Measurements from ENCODE around the gene SPG7.

SPG7 gene

DNA sequence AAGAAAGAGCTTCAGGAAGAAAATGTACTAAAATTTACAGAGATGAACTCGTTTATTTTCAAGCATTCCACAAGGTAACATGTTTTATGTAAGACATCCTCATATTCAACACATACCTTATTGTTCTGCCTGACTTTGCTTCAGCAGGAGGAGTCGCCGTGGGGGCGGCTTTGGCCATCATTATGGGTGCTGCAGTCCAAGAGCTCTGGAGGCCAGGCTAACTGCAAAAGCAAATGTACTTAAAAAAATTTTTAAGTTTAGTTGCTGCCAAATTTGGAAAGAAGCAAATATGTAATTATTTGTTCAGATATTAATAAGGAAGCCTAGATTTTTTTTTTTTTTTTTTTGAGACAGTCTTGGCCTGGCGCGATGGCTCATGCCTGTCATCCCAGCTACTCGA is 4.1 kb upstream of the SPG7 start:
- Histone ChIP-seq H3K36me3 (ENCODE audit: insufficient read depth, low read length) (no peaks in the 10 kb centered on the region; the same call in 1 of the 2 replicates), H3K4me2 (ENCODE audit: insufficient read depth, low read length) (no peak overlapping the region), H3K9me3 (ENCODE audit: insufficient read depth, low read length, severe bottlenecking) (no peaks in the 10 kb centered on the region), H3K4me1 (ENCODE audit: insufficient read depth, low read length) (peaks cover 28% of the 10 kb centered on the region), H3K27ac (ENCODE audit: low read length) (no peak overlapping the region), H3K4me3 (ENCODE audit: low read depth in 1 of 2, low read length in 2 of 2) (no peak overlapping the region), H3K79me2 (ENCODE audit: insufficient read depth, low read length) (peaks cover 30% of the 10 kb centered on the region), H3K9ac (ENCODE audit: low read depth, low read length) (no peak overlapping the region), H4K20me1 (ENCODE audit: insufficient read depth, low read length) (peaks cover 9% of the 10 kb centered on the region), H2AFZ (ENCODE audit: low read depth, low read length) (no peak overlapping the region), H3K27me3 (ENCODE audit: insufficient read depth, low read length, poor library complexity) (no peaks in the 10 kb centered on the region)
- DNase-seq, result no peak
- ATAC-seq (ENCODE audit: insufficient read depth, low read depth), result no peak
- no peak for TF ChIP-seq EZH2 (IDR thresholded peaks at IDR 0.05; ENCODE audit: borderline replicate concordance, low read depth, low read length, severe bottlenecking)
- TF ChIP-seq, protein P1, sequence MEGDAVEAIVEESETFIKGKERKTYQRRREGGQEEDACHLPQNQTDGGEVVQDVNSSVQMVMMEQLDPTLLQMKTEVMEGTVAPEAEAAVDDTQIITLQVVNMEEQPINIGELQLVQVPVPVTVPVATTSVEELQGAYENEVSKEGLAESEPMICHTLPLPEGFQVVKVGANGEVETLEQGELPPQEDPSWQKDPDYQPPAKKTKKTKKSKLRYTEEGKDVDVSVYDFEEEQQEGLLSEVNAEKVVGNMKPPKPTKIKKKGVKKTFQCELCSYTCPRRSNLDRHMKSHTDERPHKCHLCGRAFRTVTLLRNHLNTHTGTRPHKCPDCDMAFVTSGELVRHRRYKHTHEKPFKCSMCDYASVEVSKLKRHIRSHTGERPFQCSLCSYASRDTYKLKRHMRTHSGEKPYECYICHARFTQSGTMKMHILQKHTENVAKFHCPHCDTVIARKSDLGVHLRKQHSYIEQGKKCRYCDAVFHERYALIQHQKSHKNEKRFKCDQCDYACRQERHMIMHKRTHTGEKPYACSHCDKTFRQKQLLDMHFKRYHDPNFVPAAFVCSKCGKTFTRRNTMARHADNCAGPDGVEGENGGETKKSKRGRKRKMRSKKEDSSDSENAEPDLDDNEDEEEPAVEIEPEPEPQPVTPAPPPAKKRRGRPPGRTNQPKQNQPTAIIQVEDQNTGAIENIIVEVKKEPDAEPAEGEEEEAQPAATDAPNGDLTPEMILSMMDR (IDR thresholded peaks at IDR 0.05; ENCODE audit: borderline replicate concordance, extremely low read depth, low read length, poor library complexity, severe bottlenecking), result no peak

DNA sequence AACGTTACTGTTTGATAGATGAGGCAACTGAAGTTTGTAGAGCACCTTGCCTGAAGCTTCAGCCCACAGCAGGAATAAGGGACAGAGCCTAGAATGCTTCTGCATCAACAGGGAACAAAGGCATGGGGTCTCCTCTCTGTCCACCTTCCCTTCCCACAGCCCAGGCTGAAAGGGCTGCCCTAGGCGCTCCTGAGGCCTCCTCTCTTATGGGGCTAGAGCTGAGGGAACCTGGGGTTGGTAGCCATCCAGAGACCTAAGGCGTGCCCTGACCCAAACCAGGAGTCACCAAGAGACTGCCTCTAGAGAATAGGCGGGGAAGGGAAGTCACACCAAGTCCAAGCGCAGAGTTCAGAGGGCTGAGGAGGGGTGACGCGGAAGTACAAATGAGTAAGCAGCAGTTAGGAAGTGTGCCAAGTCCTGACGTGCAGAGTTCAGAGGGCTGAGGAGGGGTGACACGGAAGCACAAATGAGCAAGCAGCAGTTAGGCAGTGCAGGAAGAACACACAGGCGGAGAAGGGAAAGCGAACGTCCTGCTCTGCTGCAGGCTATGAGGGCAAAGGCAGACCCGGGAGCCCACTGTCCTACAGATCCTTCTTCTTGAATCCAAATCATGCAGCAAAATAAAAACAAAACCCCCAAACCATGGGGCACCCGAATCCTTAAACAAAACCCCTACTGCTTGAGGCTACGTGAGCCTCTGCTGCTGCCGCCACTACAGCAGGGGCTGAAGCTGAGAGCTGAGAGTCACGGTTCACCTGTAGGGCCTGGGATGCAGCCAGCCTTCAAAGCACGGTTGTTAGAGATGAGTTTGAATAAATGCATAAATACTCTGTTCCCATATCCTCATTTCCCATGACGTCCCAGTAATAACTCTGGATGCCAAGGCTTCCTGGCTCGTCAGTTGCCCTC is 2.7 kb upstream of the SPG7 start:
- DNase-seq, result peak; percentile 91
- peak; percentile 67 for ATAC-seq (ENCODE audit: insufficient read depth, low read depth)
- peak overlapping the region; percentile 69 for H2AFZ ChIP-seq (ENCODE audit: low read depth, low read length)
- TF ChIP-seq, protein P1 (IDR thresholded peaks at IDR 0.05; ENCODE audit: borderline replicate concordance, extremely low read depth, low read length, poor library complexity, severe bottlenecking), result no peak
- no peak for TF ChIP-seq EZH2 (IDR thresholded peaks at IDR 0.05; ENCODE audit: borderline replicate concordance, low read depth, low read length, severe bottlenecking)
- peak overlapping the region in 1 of 2 experiments; percentile 51; a peak in 2 of 4 replicates for H3K4me3 ChIP-seq (ENCODE audit: low read depth in 1 of 2, low read length in 2 of 2)
- no peaks in the 10 kb centered on the region for H3K9me3 ChIP-seq (ENCODE audit: insufficient read depth, low read length, severe bottlenecking)
- H3K79me2 ChIP-seq (ENCODE audit: insufficient read depth, low read length), result peaks cover 43% of the 10 kb centered on the region
- H3K27ac ChIP-seq (ENCODE audit: low read length), result peak overlapping the region; percentile 85
- peak overlapping the region; percentile 66 for H3K4me2 ChIP-seq (ENCODE audit: insufficient read depth, low read length)
- peaks cover 2% of the 10 kb centered on the region for H3K36me3 ChIP-seq (ENCODE audit: insufficient read depth, low read length)
- peaks cover 39% of the 10 kb centered on the region for H3K4me1 ChIP-seq (ENCODE audit: insufficient read depth, low read length)
- peak overlapping the region; percentile 55 for H3K9ac ChIP-seq (ENCODE audit: low read depth, low read length)
- peaks cover 16% of the 10 kb centered on the region for H4K20me1 ChIP-seq (ENCODE audit: insufficient read depth, low read length)
- no peaks in the 10 kb centered on the region for H3K27me3 ChIP-seq (ENCODE audit: insufficient read depth, low read length, poor library complexity)

DNA sequence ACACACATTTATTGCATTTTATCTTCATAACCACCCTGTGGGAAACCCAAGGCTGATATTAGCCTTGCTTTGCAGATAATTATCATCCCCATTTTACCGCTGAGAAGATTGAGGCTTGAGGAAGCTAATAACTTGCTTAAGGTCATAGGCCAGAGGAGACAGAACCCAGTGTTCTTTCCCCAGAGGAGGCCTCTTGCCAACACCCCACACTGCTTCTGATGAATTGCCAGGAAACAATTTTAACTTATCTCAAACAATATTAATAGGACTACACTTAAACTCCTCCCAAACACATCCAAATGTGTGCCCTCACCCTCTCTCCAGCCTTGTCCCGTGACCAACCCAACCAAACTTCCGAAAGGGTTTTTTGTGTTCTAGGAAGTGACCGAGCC is 2.1 kb upstream of the SPG7 start:
- Histone ChIP-seq H3K4me3 (ENCODE audit: low read depth in 1 of 2, low read length in 2 of 2) (peak overlapping the region in 1 of 2 experiments; percentile 51; a peak in 2 of 4 replicates), H3K9me3 (ENCODE audit: insufficient read depth, low read length, severe bottlenecking) (no peaks in the 10 kb centered on the region), H4K20me1 (ENCODE audit: insufficient read depth, low read length) (peaks cover 19% of the 10 kb centered on the region), H3K4me1 (ENCODE audit: insufficient read depth, low read length) (peaks cover 39% of the 10 kb centered on the region), H3K36me3 (ENCODE audit: insufficient read depth, low read length) (peaks cover 9% of the 10 kb centered on the region), H3K27me3 (ENCODE audit: insufficient read depth, low read length, poor library complexity) (no peaks in the 10 kb centered on the region), H3K79me2 (ENCODE audit: insufficient read depth, low read length) (peaks cover 49% of the 10 kb centered on the region), H2AFZ (ENCODE audit: low read depth, low read length) (peak overlapping the region; percentile 69; the same call in 1 of the 2 replicates), H3K9ac (ENCODE audit: low read depth, low read length) (peak overlapping the region; percentile 55), H3K27ac (ENCODE audit: low read length) (peak overlapping the region; percentile 85), H3K4me2 (ENCODE audit: insufficient read depth, low read length) (peak overlapping the region; percentile 66)
- ATAC-seq (ENCODE audit: insufficient read depth, low read depth), result no peak
- DNase-seq, result no peak
- no peak for TF ChIP-seq EZH2 (IDR thresholded peaks at IDR 0.05; ENCODE audit: borderline replicate concordance, low read depth, low read length, severe bottlenecking)
- TF ChIP-seq, protein P1 (IDR thresholded peaks at IDR 0.05; ENCODE audit: borderline replicate concordance, extremely low read depth, low read length, poor library complexity, severe bottlenecking), result no peak
